NCI-H2107 (cell line): ENCODE measurements around the gene SNX17.
"Not testable (repeated sequence)": the region's sequence is repeated elsewhere in the genome, so short reads cannot be mapped to it uniquely, and the experiment has no call there.

Source experiments
- DNase-seq: peaks from one replicate; lab custom pipeline; 2025; lab: John Stamatoyannopoulos, UW

SNX17 gene, protein sequence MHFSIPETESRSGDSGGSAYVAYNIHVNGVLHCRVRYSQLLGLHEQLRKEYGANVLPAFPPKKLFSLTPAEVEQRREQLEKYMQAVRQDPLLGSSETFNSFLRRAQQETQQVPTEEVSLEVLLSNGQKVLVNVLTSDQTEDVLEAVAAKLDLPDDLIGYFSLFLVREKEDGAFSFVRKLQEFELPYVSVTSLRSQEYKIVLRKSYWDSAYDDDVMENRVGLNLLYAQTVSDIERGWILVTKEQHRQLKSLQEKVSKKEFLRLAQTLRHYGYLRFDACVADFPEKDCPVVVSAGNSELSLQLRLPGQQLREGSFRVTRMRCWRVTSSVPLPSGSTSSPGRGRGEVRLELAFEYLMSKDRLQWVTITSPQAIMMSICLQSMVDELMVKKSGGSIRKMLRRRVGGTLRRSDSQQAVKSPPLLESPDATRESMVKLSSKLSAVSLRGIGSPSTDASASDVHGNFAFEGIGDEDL

DNA sequence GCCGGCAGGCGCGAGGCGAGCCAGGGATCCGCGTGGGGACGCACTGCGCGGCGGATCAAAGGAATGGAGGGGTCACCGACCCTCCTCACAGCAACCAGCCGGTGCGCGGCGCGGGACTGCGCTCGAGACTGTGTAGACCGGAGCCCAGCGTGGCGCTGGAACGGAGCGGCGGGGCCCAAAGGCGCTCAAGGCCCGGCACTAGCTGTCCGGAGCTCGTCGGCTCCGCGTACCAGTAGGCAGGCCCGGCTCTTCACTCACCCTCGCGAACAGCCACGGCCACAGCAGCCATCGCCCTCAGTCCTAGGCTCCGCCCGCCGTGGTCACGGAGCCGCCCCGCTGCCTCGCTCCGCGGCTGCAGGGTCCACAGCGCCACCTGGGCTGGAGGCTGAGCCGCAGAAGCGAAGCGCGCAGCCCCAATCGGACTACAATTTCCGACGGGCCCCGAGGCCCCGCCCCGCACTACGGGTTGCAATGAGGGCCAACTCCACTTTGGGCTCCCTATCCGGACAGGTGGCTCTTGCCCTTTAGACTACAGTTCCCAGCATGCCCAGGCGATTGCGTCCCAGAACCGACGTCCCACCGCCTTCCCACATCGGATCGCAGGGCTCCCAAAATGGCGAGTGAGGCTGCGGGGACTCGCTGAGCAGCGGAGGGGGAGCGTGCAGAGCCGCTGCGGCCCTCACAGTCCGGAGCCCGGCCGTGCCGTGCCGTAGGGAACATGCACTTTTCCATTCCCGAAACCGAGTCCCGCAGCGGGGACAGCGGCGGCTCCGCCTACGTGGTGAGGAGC is at the start of gene SNX17, which contains the start of gene EIF2B4:
Gene SNX17 (plus strand): TSS at position 591 of the 790 bp plus-strand sequence. CDS start 128 bp downstream, at position 719.
Gene EIF2B4 (minus strand): TSS at position 313 of the 790 bp plus-strand sequence. CDS start 24 bp downstream, at position 289.
- DNase-seq, result peak; percentile 94

DNA sequence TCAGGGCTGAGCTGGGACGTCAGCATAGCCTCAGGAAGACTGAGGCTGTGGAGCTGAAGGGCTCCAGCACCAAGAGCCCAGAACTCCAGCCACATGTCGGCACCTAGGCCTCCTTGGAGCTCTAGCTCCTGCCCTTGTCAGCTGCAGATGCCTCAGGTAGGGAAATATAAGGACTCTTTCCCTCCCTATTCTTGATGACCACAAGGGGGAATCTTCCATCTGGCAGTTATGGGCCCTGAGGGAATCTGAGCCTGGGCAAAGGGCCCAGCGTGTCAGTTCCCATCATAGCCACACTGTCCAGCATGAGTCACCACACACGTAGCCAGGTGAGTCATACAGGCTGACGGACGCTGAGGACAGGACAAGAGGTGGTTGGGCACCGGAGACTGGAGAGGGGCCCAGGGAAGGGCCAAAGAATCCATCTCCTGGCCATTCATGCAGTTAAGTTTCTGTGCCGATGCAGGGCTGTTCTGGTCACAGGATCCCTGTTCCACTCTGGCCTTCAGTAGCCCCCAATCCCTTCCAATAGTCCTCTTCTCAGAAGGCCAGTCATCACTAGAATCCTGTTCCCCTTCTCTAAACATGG is 49.4 kb upstream of the SNX17 start:
- no peak for DNase-seq

DNA sequence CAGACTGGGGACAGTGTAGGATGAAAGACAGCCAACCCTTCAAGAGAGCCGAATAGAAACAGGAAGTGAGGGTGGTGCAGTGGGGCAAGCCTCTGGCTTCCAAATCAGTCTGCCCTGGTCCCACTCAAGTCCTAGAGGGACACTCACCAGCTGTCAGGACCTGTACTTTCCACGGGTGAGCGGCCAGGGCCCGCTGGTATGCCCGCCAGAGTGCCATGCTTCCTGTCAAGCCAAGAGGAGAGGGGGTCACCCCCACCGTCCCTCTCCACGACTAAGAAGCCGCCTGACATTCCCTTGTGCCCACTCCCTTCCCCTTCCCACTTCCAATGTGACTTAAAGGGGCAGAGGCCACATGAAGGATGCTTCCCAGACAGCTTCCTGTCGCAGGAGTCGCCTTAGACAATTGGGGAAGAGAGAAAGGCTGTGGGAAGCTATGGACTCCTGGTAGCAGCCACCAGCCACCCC is 48.1 kb upstream of the SNX17 start:
- DNase-seq, result no peak

DNA sequence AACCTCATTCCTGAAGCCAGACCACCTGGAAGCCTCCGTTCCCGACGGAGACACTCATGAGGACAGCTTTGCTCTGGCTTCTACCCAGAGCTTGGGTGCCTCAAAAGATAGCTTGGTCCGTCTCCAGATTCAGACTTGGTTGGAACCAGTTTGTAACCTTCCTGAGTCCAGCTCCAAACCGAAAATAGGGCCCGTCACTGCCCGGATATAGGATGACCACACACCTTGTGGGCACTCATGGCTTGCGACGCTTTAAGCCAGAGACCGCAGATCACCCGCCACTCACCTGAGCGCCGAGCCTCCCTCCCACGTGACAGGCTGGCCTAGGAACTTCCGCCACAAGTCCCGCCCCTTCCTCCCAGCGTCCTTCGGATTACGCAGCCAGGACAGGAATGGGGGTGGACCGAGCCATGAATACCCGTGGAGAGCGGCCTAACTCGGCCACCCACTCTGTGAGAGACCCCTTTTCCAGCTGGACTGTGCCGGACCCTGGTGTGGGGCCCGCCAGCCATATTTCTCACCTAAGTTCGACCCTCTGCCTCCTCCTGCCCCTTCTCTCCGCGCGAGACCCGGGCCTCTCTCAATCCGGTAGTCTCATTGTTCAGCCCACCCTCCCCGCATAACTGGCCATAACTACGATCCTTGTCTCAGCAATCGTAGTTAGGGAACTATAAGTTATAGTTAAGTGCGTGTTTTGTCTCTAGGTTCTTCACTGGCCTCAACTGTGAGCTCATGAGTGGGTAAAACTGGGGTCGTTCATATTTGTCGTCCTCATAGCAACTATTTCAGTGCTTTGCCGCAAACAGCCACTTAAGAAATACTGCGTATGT is 47.4 kb upstream of the SNX17 start, which contains the start of gene MPV17:
Gene MPV17 (minus strand): TSS at position 332 of the 830 bp plus-strand sequence. CDS start 580 bp downstream, outside the sequence.
- peak; percentile 79 for DNase-seq

DNA sequence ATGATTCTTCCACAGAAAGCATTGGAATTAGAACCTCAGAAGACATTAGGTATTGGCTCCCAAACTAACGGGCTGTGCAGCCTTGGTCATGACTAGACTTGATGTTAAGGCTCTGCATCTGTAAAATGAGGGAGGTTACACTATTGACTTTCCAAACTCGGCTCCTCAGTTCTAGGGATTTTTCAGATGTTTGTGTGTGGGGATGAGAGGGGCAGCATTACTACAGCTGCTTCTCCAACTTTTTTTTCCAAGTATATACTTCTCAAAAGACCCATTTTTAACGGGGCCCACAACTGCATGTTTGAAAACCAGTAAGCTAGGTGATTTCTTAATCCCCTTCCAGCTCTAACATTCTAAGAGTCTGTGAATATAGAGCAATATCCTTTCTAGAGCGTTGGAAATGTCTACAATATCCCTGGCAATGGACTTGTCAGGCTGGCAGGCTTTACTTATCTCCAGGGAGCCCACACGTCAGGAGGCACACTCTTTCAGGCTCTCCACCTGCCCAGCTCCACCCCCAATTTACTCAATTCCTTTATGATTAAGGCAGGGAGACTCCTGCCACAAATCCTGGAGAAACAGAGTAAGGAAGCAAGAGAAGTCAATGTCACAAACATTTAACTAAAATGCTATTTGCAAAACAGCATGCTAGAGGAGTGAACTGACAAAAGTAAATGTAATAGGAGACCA is 46.7 kb upstream of the SNX17 start:
- no peak for DNase-seq

DNA sequence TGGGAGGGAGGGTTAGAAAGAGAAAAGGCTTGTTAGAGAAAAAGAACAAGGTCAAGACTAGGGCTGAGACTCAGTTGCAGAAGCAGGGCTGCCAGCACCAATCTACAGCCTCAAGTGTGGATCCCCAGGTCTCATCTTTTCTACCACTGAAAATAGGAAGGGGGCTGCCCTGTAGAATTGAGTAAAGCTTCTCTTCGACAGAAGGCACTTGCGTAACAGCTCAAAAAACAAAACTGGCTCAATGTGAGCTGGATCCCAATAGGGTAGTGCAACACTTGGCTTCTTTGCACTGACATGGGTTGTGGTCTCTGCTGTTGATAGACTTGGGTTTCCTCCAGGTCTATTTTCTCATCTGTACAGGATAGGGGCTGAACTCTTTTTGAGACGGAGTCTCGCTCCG is 45.7 kb upstream of the SNX17 start:
- no peak for DNase-seq

DNA sequence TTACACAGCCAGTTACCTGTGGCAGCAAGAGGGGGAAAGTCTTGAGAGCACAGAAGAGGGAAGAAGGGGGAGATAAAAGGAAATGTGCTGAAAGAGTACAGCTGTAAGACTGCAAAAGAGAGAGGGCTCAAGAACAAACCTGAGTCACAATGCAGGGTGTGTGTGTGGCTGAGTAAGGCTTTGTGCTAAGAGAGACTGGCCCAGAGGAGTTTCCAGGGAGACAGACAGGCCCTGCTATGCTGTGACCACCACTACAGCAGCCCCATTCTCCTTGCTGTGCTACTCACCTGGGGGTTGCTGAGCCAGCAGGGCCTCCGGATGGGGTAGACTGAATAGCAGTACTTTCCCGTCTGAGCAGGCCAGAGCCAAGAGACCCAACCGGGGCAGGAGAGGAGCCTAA is 35.1 kb upstream of the SNX17 start:
- DNase-seq, result no peak

DNA sequence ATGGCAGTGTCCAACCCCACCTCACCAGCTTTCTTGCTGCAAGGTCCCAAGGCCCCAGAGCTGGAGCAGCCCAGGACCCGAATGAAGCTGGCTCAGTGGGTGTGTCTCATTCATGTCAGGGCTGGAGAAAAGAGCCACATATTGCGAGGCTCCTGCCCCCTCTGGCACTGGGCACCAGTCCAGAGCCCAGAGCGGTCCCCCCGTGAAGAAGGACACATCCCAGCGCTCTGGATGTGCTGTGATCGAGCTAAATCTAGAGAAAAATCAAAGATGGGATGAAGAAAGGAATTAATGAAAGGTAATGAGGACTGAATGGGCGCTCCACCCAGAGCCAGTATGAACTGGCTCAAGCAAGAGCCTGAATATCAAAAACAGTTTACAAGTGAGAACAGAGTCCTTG is 34.2 kb upstream of the SNX17 start:
- DNase-seq, result no peak

DNA sequence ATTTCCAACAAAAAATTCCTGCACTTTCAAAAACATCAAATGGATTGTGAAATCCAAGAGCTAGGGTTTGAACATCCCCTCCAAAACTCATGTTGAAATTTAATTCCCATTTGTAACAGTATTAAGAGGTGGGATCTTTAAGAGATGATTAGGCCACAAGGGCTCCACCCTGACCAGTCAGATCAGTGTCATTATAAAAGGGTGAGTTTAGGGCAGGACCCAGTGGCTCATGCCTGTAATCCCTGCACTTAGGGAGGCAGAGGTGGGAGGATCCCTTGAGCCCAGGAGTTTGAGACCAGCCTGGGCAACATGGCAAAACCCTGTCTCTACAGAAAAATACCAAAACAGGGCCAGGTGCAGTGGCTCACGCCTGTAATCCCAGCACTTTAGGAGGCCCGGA is 22.8 kb upstream of the SNX17 start:
- DNase-seq, result no peak

DNA sequence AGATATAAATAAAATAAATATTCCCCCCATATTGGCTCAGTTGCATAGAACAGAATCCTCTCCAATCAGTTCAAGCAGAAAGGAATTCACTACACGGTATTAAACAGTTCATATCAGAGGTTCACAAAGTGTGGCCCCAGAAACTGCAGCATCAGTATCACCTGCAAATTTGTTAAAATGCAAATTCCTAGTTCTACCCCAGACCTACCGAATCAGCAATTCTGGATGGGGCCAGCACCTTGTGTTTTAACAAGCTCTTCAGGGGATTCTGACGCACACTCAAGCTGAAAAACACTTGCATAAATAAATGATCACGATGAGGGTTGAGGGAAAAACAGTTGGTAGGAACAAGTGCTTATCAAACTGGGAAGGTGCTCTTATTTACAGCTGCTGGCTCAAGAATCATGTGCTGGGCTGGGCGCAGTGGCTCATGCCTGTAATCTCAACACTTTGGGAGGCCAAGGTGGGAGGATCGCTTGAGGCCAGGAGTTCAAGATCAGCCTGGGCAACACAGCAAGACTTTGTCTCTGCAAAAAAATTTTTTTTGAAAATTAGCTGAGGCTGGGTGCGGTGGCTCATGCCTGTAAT is 20.2 kb upstream of the SNX17 start:
- DNase-seq, result no peak

DNA sequence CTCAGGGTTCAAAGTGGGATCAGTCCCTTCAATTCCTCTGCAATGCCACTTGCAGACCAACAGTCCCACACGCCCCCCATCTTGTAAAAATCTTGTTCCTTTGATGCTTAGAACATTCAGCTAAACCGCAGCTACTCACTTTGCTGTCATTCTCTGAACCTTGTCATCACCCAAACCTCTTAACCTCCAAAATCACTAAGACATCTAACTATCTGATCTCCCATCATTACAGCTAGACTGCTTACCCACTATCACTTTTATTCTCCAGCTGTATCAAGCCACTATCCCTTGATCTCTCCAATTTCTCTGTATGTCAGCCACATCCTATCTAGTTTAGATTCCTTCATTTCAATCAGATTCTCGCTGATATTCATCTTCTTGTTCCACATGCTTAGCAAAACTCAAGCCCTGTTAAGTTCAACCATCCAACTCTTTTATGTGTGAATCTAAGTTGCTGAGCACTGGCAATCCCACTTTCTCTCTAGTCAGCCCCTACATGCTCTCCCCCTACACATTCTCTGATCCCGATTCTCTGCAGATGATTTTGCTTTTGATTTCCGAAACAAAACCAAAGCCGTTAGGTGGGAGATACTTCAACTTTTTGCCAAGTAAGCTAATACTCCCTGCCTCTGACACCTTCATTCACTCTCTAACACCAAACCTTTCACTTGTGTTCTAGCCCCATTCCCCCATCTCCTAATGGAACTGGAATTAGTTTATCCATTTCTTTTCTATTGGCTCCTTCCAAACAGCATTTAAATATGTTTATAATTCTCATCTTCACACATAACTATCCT is 18.4 kb upstream of the SNX17 start:
- DNase-seq, result no peak

DNA sequence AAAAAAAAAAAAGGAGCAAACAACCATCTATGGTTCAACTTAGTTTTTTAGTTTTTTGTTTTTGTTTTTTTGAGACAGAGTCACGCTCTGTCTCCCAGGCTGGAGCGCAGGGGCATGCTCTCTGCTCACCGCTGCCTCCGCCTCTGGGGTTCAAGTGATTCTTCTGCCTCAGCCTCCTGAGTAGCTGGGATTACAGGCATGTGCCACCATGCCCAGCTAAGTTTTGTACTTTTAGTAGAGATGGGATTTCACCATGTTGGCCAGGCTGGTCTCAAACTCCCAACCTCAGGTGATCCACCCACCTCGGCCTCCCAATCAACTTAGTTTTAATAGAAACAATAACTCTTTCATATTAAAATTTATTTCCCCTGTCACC is 17.0 kb upstream of the SNX17 start:
- DNase-seq, result not testable (repeated sequence)

DNA sequence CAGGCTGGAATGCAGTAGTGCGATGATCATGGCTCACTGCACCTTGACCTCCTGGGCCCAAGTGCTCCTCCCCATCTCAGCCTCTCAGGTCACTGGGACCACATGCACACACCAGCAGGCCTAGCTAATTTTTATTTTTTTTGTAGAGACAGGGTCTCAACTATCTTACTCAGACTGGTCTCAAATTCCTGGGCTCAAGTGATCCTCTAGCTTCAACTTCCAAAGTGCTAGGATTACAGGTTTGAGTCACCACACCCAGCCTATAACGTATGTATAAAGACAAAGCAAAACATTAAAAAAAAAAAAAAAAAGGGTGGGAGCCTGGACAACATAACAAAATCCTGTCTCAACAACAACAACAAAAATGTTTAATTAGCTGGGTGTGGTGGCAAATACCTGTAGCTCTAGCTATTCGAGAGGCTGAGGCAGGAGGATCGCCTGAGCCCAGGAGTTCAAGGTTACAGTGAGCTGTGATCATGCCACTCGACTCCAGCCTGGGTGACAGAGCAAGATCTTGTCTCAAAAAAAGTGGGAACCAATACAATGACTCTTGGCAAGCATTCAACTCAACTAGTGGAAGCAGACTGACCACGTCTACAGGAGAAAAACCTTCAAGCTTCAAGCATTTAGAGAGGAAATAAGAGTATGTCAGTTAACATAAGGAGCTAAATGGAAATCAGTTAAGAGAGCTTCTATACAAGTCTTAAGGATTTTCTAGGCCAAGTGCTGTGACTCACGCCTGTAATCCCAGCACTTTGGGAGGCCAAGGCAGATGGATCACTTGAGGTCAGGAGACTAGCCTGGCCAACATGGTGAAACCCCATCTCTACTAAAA is 16.4 kb upstream of the SNX17 start:
- no peak for DNase-seq

DNA sequence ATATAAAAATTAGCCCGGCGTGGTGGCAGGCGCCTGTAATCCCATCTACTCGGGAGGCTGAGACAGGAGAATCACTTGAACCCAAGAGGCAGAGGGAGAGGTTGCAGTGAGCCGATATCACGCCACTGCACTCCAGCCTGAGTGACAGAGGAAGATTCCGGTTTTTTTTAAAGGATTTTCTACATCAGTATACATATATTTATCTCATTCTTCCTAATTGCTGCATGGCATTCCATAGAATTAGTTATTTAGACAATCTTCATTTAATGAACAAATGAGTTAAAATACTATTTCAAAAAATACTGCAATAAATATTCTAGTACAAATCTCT is 15.9 kb upstream of the SNX17 start:
- DNase-seq, result no peak

DNA sequence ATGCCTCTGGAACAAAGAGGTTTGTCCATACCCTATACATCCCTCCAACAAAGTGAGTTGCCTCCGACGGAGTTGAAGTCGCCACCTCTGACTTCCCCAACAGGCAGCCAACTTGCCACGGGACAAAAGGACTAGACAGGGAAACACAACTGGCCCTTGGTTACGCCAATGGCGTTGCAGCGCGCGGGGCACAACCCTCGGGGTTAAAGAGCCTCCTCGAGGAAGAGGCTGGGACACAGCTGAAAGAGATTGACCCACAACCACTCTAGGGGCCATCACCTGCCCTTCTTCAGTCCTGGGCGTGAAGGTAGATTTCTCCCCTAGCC is 14.4 kb upstream of the SNX17 start:
- DNase-seq, result no peak

DNA sequence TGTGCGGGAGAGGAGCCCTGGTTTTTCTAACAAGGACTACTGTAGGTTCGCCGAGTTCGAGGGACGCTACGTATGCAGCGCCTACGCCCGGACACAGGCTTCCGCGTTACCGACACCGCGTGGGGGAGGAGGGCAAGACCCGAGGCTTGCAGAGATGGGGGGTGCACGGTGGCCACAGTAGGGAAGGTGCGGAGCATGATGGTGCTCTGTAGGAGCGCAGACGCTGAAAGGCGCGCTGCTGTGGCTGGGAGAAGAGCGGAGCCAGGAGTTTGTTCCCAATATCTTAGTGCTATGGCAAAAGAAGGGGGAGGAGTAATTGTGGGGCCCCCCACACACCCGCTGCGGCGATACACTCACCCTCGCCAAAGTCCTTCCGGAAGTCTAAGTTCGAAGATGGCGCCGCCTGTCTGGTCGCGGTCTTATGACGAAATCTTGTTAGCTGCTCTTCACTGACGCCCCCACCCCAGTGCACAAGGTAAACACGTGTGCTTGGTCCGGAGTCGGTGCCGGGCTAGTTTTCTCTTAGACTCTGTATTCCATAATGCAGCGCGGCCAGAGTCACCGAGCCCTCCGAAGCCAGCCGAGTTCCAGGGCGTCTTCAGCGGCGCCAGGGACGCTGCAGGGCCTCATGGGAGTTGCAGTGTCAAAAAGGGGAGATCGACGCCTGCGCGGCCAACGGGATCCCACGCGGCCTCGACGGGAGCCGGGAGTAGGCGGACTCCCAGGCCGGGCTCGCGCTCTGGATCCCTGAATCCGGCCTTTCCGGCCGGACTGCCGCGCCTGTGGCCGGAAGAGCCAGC is 13.8 kb upstream of the SNX17 start, which contains the start of gene GTF3C2:
Gene GTF3C2 (minus strand): TSS at position 383 of the 800 bp plus-strand sequence. CDS start 13,210 bp downstream, outside the sequence.
- DNase-seq, result peak; percentile 91

DNA sequence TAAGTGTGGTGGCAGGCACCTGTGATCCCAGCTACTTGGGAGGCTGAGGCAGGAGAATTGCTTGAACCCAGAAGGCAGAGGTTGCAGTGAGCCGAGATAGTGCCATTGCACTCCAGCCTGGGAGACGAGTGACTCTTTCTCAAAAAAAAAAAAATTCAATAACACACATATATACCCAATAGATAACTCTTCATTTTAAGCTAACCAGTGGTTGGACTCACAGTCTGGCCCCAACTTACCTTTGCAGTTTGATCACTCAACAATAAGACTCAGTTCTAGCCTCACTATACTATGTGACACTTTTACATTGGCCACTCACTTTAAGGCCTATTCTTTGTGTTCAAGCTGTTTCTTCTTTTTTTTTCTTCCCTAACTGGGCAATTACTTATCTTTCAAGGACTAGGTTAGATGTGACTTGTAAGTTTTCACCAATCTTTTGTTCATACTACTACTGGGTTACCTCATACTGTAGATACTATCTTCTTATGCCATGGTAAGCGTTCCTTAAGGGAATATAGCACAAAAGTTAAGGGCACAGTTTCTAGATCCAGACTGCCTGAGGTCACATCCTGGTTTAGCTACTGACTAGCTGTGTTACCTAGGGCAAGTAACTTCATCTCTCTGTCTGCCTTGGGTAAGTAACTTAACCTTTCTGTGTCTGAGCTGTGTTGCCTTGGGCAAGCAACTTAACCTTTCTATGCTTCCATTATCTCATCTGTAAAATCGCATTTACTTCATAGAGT is 7.6 kb upstream of the SNX17 start:
- DNase-seq, result no peak
